ENCODE data around the gene TRIOBP.

The TRIOBP gene

GRCh38 chr22:37803195-37803638 is 106.4 kb downstream of the TRIOBP start:
- DNase-seq (ENCODE audit: low spot score in 2 of 2) (no peak), ATAC-seq (no peak)

GRCh38 chr22:37803639-37804351 is 106.9 kb downstream of the TRIOBP start:
- Mint-ChIP-seq H3K4me3 (peak overlapping the region; percentile 72), H3K4me1 (peaks cover 39% of the 10 kb centered on the region), H3K36me3 (no peaks in the 10 kb centered on the region), H3K27ac (peak overlapping the region; percentile 83), H3K9me3 (no peaks in the 10 kb centered on the region)
- no peak for DNase-seq (ENCODE audit: low spot score in 2 of 2)
- ATAC-seq = no peak

More at GRCh38 chr22:37803195-37803638, 106.4 kb downstream of the TRIOBP start:
- peak overlapping the region; percentile 64 for H3K4me3 Mint-ChIP-seq
- H3K27ac Mint-ChIP-seq = no peak overlapping the region
- peaks cover 35% of the 10 kb centered on the region for H3K4me1 Mint-ChIP-seq
- no peaks in the 10 kb centered on the region for H3K9me3 Mint-ChIP-seq
- H3K36me3 Mint-ChIP-seq = no peaks in the 10 kb centered on the region

DNA sequence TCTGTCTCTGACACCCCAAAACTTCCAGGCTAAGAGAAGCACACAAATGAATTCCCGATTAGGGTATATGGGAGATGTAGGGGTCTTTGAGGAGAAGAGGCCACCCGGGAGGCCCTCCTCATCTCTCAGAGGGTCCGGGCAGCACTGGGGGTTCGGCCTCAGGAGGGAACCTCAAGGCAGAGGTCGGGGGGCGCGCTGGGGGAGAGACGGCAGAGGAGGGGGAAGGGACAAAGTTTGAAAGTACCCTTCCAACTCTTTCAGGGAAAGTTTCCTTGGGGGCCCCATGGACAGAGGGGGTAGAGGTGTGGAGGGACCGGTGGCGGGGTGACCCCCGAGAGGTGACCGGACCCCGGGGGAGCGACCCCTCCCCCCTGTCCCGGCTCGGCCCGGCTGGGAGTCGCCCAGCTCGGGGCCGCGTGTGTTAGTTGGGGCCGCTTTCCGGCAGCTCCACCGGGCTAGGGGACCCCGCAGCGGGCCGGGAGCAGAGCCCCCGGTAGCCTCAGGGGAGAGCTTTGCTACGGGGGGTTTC is 107.6 kb downstream of the TRIOBP start:
- Mint-ChIP-seq H3K4me3 (peak overlapping the region; percentile 72), H3K27ac (peak overlapping the region; percentile 83), H3K36me3 (no peaks in the 10 kb centered on the region), H3K9me3 (no peaks in the 10 kb centered on the region), H3K4me1 (peaks cover 39% of the 10 kb centered on the region)
- no peak for ATAC-seq
- no peak for DNase-seq (ENCODE audit: low spot score in 2 of 2)

GRCh38 chr22:37804881-37805809 is 108.3 kb downstream of the TRIOBP start:
- peak; percentile 47 for ATAC-seq
- Mint-ChIP-seq H3K4me1 (peaks cover 39% of the 10 kb centered on the region), H3K9me3 (no peaks in the 10 kb centered on the region)

GRCh38 chr22:37805810-37806277 is 109.0 kb downstream of the TRIOBP start:
- H3K4me3 Mint-ChIP-seq = peak overlapping the region; percentile 72
- H3K27ac Mint-ChIP-seq = no peak overlapping the region
- no peak for DNase-seq (ENCODE audit: low spot score in 2 of 2)
- no peaks in the 10 kb centered on the region for H3K36me3 Mint-ChIP-seq
- no peak for ATAC-seq
- peaks cover 39% of the 10 kb centered on the region for H3K4me1 Mint-ChIP-seq
- no peaks in the 10 kb centered on the region for H3K9me3 Mint-ChIP-seq

More at GRCh38 chr22:37804881-37805809, 108.3 kb downstream of the TRIOBP start:
- H3K4me3 Mint-ChIP-seq = peak overlapping the region; percentile 72
- no peaks in the 10 kb centered on the region for H3K36me3 Mint-ChIP-seq
- peak overlapping the region; percentile 83 for H3K27ac Mint-ChIP-seq
- DNase-seq (ENCODE audit: low spot score in 2 of 2) = peak; percentile 63 to 80

GRCh38 chr22:37806409-37807333 is 109.8 kb downstream of the TRIOBP start:
- ATAC-seq = no peak
- Mint-ChIP-seq H3K36me3 (no peaks in the 10 kb centered on the region), H3K4me1 (peaks cover 39% of the 10 kb centered on the region), H3K9me3 (no peaks in the 10 kb centered on the region), H3K27ac (no peak overlapping the region), H3K4me3 (peak overlapping the region; percentile 72)
- DNase-seq (ENCODE audit: low spot score in 2 of 2) = no peak

- DNase-seq (ENCODE audit: low spot score in 2 of 2) (peak; percentile 74 to 91), ATAC-seq (peak; percentile 97)
- Mint-ChIP-seq H3K9me3 (no peaks in the 10 kb centered on the region), H3K36me3 (no peaks in the 10 kb centered on the region), H3K4me3 (peak within 1 kb of the TSS; percentile 71), H3K4me1 (peaks cover 37% of the 10 kb centered on the region), H3K27ac (no peak within 1 kb of the TSS)
Observed at GRCh38 chr22:37807410-37808293, 110.8 kb downstream of the TRIOBP start, which contains the start of gene GCAT. TSS of gene GCAT (plus strand) at chr22:37807934. CDS start at chr22:37807968, 34 bp downstream.

DNA sequence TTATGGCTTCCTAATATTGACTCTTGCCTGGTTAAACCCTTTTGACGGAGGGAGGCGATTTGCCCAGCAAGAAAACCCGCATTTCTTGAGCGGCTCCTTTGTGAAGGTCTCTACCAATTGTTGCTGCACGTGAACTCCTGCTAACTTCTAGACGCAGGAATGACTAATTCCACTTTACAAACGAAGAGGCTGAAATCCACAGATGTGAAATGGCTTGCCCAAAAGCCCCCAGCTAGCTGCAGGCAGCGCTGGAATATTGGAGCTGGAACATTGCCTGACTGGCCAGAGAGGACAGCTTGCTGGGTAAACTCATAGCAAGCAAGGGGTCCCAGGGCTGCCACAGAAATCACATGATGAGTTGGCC is 111.4 kb downstream of the TRIOBP start:
- Mint-ChIP-seq H3K4me1 (peaks cover 31% of the 10 kb centered on the region), H3K9me3 (no peaks in the 10 kb centered on the region), H3K27ac (no peak overlapping the region), H3K36me3 (no peaks in the 10 kb centered on the region), H3K4me3 (peak overlapping the region; percentile 71)
- peak; percentile 3 for ATAC-seq
- no peak for DNase-seq (ENCODE audit: low spot score in 2 of 2)

DNA sequence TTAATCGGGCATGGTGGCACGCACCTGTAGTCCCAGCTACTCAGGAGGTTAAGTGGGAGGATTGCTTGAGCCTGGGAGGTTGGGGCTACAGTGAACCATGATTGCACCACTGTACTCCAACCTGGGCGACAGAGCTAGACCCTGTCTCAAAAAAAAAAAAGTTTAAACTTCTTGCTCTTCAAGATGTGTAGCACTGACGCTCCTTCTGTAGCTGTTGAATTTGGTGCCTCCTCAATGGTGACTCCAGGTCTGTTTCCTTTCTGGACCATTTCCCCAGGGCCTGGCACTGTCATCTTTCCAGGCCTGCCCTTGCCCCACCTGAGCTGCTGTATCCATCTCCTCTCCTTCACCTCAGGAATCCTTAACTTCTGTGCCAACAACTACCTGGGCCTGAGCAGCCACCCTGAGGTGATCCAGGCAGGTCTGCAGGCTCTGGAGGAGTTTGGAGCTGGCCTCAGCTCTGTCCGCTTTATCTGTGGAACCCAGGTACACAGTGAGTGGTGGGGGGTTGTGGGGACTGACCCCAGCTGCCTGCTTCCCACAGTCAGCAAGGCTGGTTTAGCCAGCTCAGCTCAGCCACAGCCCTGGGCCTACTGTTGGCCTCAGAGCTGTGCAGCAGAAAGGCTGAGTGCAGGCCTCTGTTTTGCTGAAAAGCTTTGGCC is 113.0 kb downstream of the TRIOBP start:
- no peaks in the 10 kb centered on the region for H3K9me3 Mint-ChIP-seq
- no peak overlapping the region for H3K4me3 Mint-ChIP-seq
- ATAC-seq (no peak), DNase-seq (ENCODE audit: low spot score in 2 of 2) (no peak)
- H3K4me1 Mint-ChIP-seq = peaks cover 23% of the 10 kb centered on the region
- H3K27ac Mint-ChIP-seq = no peak overlapping the region
- H3K36me3 Mint-ChIP-seq = no peaks in the 10 kb centered on the region

GRCh38 chr22:37811867-37812266 is 115.0 kb downstream of the TRIOBP start:
- Mint-ChIP-seq H3K9me3 (no peaks in the 10 kb centered on the region), H3K4me1 (peaks cover 8% of the 10 kb centered on the region), H3K4me3 (no peak overlapping the region), H3K27ac (no peak overlapping the region), H3K36me3 (peaks cover 6% of the 10 kb centered on the region)
- no peak for ATAC-seq
- DNase-seq (ENCODE audit: low spot score in 2 of 2) = no peak

- Mint-ChIP-seq H3K9me3 (no peaks in the 10 kb centered on the region), H3K4me1 (peaks cover 6% of the 10 kb centered on the region), H3K4me3 (no peak overlapping the region), H3K27ac (no peak overlapping the region), H3K36me3 (peaks cover 6% of the 10 kb centered on the region)
- ATAC-seq (no peak), DNase-seq (ENCODE audit: low spot score in 2 of 2) (no peak)
Observed at GRCh38 chr22:37812869-37813678, 116.2 kb downstream of the TRIOBP start.

GRCh38 chr22:37815593-37815992 is 118.7 kb downstream of the TRIOBP start:
- ATAC-seq = no peak
- Mint-ChIP-seq H3K36me3 (peaks cover 6% of the 10 kb centered on the region), H3K9me3 (no peaks in the 10 kb centered on the region), H3K4me1 (peaks cover 8% of the 10 kb centered on the region), H3K4me3 (no peak overlapping the region), H3K27ac (no peak overlapping the region)
- no peak for DNase-seq (ENCODE audit: low spot score in 2 of 2)

Measured in stimulated activated effector memory CD8-positive, alpha-beta T cell treated with anti-CD3 and anti-CD28 coated beads, Interleukin-12 subunit alpha, Interleukin-12 subunit beta, amount 100 ng/mL, for 72 hours (primary cell).